Measurements from ENCODE around the gene EVA1A. TPM values are rescaled to one million over a fixed set of nuclear protein-coding genes. Genes with fewer than 3 reads are reported as not detected.

EVA1A gene
- total RNA-seq, 2 donors from 2014 or later = 1.2 to 1.8 TPM

DNA sequence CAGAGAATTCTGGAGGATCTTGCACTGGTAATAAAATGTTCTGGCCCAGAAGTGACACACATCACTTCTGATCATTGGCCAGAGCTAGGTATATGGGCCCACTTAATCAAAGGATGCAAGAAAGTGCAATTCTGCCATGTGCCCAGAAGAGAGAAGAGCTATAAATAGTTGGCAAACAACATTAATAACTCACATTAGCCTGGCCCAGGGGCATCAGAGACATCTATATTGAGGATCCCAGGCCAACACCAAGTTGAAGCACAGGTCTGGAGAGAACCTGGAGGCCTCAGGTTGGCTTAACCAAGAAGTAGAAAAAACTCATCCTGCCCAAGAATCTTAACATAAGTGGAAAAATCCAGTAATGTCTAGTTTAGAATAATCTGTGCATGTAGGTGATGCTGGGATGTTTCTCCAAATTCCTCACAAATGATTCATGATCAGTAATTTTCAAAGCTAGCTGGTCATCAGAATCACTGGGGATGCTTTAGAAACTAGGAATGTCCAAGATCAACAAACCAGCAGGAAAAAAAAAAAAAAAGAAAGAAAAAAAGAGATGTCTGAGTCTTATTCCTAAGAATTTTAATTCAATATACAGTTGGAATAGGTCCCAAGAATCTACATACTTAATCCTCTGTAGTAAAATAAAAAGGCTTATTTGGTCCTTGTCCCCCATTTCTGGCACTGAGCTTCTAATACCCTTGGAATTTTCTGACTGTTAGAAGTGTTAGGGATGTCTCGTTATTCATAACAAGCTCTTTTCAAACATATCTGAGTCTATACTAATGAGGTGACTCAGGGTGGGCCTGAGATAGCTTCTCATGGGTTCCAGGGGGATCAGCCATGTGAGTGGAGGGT, 35.0 kb upstream of the EVA1A start:
- Histone ChIP-seq H3K9ac (ENCODE audit: extremely low read depth, low read length, poor library complexity, severe bottlenecking) (no peak overlapping the region), H3K27me3 (ENCODE audit: control insufficient read depth, insufficient read depth, low read length, poor library complexity, severe bottlenecking) (no peaks in the 10 kb centered on the region), H3K4me3 (ENCODE audit: low read length) (no peak overlapping the region), H3K9me3 (ENCODE audit: control insufficient read depth, low read length) (no peaks in the 10 kb centered on the region), H3K4me1 (ENCODE audit: control insufficient read depth, insufficient read depth, low read length) (no peaks in the 10 kb centered on the region), H3K27ac (ENCODE audit: low read depth, low read length) (no peak overlapping the region), H3K36me3 (ENCODE audit: control insufficient read depth, insufficient read depth, low read length) (no peaks in the 10 kb centered on the region)
- Mint-ChIP-seq H3K36me3 (ENCODE audit: low read depth) (no peaks in the 10 kb centered on the region), H3K27me3 (ENCODE audit: insufficient read depth) (no peaks in the 10 kb centered on the region), H3K27ac (no peak overlapping the region), H3K4me1 (no peaks in the 10 kb centered on the region), H3K4me3 (no peak overlapping the region), H3K9me3 (no peaks in the 10 kb centered on the region)
- no peak for DNase-seq
- TF ChIP-seq, protein P1, sequence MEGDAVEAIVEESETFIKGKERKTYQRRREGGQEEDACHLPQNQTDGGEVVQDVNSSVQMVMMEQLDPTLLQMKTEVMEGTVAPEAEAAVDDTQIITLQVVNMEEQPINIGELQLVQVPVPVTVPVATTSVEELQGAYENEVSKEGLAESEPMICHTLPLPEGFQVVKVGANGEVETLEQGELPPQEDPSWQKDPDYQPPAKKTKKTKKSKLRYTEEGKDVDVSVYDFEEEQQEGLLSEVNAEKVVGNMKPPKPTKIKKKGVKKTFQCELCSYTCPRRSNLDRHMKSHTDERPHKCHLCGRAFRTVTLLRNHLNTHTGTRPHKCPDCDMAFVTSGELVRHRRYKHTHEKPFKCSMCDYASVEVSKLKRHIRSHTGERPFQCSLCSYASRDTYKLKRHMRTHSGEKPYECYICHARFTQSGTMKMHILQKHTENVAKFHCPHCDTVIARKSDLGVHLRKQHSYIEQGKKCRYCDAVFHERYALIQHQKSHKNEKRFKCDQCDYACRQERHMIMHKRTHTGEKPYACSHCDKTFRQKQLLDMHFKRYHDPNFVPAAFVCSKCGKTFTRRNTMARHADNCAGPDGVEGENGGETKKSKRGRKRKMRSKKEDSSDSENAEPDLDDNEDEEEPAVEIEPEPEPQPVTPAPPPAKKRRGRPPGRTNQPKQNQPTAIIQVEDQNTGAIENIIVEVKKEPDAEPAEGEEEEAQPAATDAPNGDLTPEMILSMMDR (conservative IDR thresholded peaks at IDR 0.05) = no peak
- 92% methylated on average over 1 of the region's 1 CpG; no CpG with 5 or more reads in 1 of the 2 experiments for WGBS, 2 experiments (ENCODE audit: insufficient coverage in 1 of 2, insufficient read length in 1 of 2)

DNA sequence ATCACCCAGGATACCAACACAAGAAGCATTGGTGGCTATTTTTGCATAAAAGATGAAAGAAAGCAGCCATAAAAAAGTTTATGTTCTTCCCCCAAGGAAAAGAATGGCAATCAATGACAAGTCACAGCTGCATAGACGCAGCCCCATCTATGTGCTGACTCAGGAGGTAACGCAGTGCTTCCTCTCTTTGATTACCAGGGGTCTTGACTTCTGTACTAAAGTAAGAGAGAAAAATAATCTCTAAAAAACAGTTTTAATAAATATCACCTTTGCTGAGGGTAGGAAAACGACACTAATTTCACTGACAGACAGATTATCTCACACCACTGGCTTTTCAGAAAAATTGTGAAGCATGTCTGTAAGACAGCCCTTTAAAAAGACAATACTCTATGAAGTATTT, 33.9 kb upstream of the EVA1A start:
- Mint-ChIP-seq H3K27me3 (ENCODE audit: insufficient read depth) (no peaks in the 10 kb centered on the region), H3K27ac (no peak overlapping the region), H3K36me3 (ENCODE audit: low read depth) (no peaks in the 10 kb centered on the region), H3K9me3 (no peaks in the 10 kb centered on the region), H3K4me3 (no peak overlapping the region), H3K4me1 (no peaks in the 10 kb centered on the region)
- Histone ChIP-seq H3K4me1 (ENCODE audit: control insufficient read depth, insufficient read depth, low read length) (no peaks in the 10 kb centered on the region), H3K9me3 (ENCODE audit: control insufficient read depth, low read length) (no peaks in the 10 kb centered on the region), H3K36me3 (ENCODE audit: control insufficient read depth, insufficient read depth, low read length) (no peaks in the 10 kb centered on the region), H3K27me3 (ENCODE audit: control insufficient read depth, insufficient read depth, low read length, poor library complexity, severe bottlenecking) (no peaks in the 10 kb centered on the region), H3K4me3 (ENCODE audit: low read length) (no peak overlapping the region), H3K27ac (ENCODE audit: low read depth, low read length) (no peak overlapping the region), H3K9ac (ENCODE audit: extremely low read depth, low read length, poor library complexity, severe bottlenecking) (no peak overlapping the region)
- TF ChIP-seq, protein P1 (conservative IDR thresholded peaks at IDR 0.05) = no peak
- DNase-seq = no peak
- WGBS, 2 experiments (ENCODE audit: insufficient coverage in 1 of 2, insufficient read length in 1 of 2) = 85% methylated on average over 3 of the region's 3 CpGs; no CpG with 5 or more reads in 1 of the 2 experiments

DNA sequence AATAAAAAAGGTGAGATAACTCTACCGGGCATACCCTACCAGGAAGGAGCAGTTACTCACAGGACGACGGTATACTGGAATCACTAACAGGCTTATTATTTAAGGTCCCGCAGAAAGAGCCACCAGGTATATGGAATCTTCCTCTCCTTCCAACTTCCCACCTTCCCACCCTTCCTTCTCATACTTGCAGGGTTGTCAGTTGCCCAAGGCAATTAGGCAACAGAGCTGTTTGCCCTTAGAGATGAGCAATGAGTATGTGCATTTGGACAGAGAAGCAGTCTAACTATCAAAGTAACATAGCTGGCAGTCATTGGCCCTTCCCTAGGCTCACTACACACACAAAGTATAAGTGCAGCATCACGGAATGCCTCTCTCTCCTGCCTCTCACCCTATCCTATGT, 32.1 kb upstream of the EVA1A start:
- no peak overlapping the region for H3K27ac ChIP-seq (ENCODE audit: low read depth, low read length)
- DNase-seq = no peak
- TF ChIP-seq, protein P1 (conservative IDR thresholded peaks at IDR 0.05) = no peak
- WGBS, 2 experiments (ENCODE audit: insufficient coverage in 1 of 2, insufficient read length in 1 of 2) = 92 to 100% methylated on average over 2 to 5 of the region's 5 CpGs
- H3K27me3 Mint-ChIP-seq (ENCODE audit: insufficient read depth) = no peaks in the 10 kb centered on the region
- no peak overlapping the region for H3K9ac ChIP-seq (ENCODE audit: extremely low read depth, low read length, poor library complexity, severe bottlenecking)
- no peak overlapping the region for H3K4me3 ChIP-seq (ENCODE audit: low read length)
- no peaks in the 10 kb centered on the region for H3K9me3 ChIP-seq (ENCODE audit: control insufficient read depth, low read length)
- no peaks in the 10 kb centered on the region for H3K36me3 ChIP-seq (ENCODE audit: control insufficient read depth, insufficient read depth, low read length)
- H3K36me3 Mint-ChIP-seq (ENCODE audit: low read depth) = no peaks in the 10 kb centered on the region
- H3K4me1 ChIP-seq (ENCODE audit: control insufficient read depth, insufficient read depth, low read length) = no peaks in the 10 kb centered on the region
- H3K4me1 Mint-ChIP-seq = no peaks in the 10 kb centered on the region
- no peak overlapping the region for H3K27ac Mint-ChIP-seq
- no peaks in the 10 kb centered on the region for H3K9me3 Mint-ChIP-seq
- H3K27me3 ChIP-seq (ENCODE audit: control insufficient read depth, insufficient read depth, low read length, poor library complexity, severe bottlenecking) = no peaks in the 10 kb centered on the region
- no peak overlapping the region for H3K4me3 Mint-ChIP-seq
